GM06990 (cell line): ENCODE data around the gene CSN1S1.

Experiments used
- DNase-seq: peaks from one replicate; pipeline ENCODE4 v3.0.0-alpha.2; 2011; ENCODE audit not compliant: insufficient read length; ENCODE audit errors: extremely low read depth
- H3K27me3 ChIP-seq: replicated peaks from 2 replicates; pipeline ENCODE4 v1.6.0; 2011; ENCODE audit warnings: low read length; ENCODE audit not compliant: control insufficient read depth, insufficient read depth
- H3K36me3 ChIP-seq: 2 replicates; pipeline ENCODE4 v1.5.1; 2011; ENCODE audit warnings: low read length; ENCODE audit not compliant: control insufficient read depth, insufficient read depth
- H3K4me3 ChIP-seq: replicated peaks from 2 replicates; pipeline ENCODE4 v1.5.1; 2011; ENCODE audit warnings: low read depth, mild to moderate bottlenecking, control low read depth, low read length
- TF ChIP-seq, protein P1 (sequence below): IDR thresholded peaks from 2 replicates; pipeline ENCODE4 v1.5.1; 2011; ENCODE audit warnings: low read length, control low read depth, mild to moderate bottlenecking, inconsistent platforms; ENCODE audit not compliant: insufficient read depth, poor library complexity, severe bottlenecking

The CSN1S1 gene

DNA sequence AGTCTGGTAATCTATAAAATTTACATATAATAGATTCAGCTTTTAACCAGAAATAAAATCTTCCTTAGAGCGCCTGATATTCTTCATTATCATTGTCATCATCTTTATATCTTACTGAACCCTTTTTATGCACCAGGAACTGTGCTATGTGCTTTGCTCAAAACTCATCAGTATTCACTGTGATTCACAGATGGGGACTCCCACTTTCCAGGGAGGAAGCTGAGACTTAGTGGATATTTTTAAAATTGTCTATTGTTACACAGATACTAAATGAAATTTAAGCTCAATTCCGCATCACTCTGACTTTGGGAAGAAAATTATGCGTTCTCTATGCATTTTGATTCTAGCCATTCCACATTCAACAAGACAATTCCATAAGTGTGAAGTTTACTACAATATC is 36.1 kb upstream of the CSN1S1 start:
- Histone ChIP-seq H3K36me3 (no peaks in the 10 kb centered on the region), H3K4me3 (no peak overlapping the region), H3K27me3 (no peaks in the 10 kb centered on the region)
- no peak for DNase-seq
- TF ChIP-seq, protein P1, sequence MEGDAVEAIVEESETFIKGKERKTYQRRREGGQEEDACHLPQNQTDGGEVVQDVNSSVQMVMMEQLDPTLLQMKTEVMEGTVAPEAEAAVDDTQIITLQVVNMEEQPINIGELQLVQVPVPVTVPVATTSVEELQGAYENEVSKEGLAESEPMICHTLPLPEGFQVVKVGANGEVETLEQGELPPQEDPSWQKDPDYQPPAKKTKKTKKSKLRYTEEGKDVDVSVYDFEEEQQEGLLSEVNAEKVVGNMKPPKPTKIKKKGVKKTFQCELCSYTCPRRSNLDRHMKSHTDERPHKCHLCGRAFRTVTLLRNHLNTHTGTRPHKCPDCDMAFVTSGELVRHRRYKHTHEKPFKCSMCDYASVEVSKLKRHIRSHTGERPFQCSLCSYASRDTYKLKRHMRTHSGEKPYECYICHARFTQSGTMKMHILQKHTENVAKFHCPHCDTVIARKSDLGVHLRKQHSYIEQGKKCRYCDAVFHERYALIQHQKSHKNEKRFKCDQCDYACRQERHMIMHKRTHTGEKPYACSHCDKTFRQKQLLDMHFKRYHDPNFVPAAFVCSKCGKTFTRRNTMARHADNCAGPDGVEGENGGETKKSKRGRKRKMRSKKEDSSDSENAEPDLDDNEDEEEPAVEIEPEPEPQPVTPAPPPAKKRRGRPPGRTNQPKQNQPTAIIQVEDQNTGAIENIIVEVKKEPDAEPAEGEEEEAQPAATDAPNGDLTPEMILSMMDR = no peak

- no peak for DNase-seq
- H3K27me3 ChIP-seq = no peaks in the 10 kb centered on the region
- H3K4me3 ChIP-seq = no peak overlapping the region
- H3K36me3 ChIP-seq = no peaks in the 10 kb centered on the region
- TF ChIP-seq, protein P1 = peak; percentile 41
Measured at GRCh38 chr4:69896530-69897116, 34.2 kb upstream of the CSN1S1 start.

GRCh38 chr4:69907151-69907550 is 23.7 kb upstream of the CSN1S1 start:
- no peaks in the 10 kb centered on the region for H3K36me3 ChIP-seq
- no peak for DNase-seq
- TF ChIP-seq, protein P1 = no peak
- H3K27me3 ChIP-seq = no peaks in the 10 kb centered on the region
- H3K4me3 ChIP-seq = no peak overlapping the region

DNA sequence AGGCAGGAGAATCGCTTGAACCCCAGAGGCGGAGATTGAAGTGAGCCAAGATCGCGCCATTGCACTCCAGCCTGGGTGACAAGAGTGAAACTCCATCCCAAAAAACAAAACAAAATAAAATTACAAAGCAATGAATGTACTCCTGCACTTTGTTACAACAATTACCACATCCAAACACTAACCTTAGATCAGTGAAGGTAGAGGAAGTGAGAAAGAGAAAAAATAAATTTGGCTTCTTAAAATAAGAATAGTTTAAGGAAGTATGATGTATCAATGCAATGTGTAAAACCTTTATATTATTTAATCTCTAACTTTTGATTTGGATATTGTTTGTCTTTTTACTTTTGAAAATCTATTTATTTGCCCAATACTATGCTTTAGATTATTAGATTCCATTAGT is 21.7 kb upstream of the CSN1S1 start:
- TF ChIP-seq, protein P1 = no peak

GRCh38 chr4:69910016-69910782 is 20.7 kb upstream of the CSN1S1 start:
- TF ChIP-seq, protein P1 = no peak
- DNase-seq = peak; percentile 46
- H3K4me3 ChIP-seq = no peak overlapping the region
- H3K27me3 ChIP-seq = no peaks in the 10 kb centered on the region
- H3K36me3 ChIP-seq = no peaks in the 10 kb centered on the region

More for the DNA sequence above, 21.7 kb upstream of the CSN1S1 start:
- Histone ChIP-seq H3K27me3 (no peaks in the 10 kb centered on the region), H3K4me3 (no peak overlapping the region), H3K36me3 (no peaks in the 10 kb centered on the region)
- DNase-seq = peak; percentile 23
